GM12891 (cell line): ENCODE data around the gene TMEM109.

ENCODE experiments used
- PAX5 ChIP-seq: IDR thresholded peaks from 2 replicates; pipeline ENCODE4 v1.6.1; 2011; ENCODE audit warnings: low read length, moderate library complexity, mild to moderate bottlenecking; ENCODE audit not compliant: insufficient read depth, severe bottlenecking
- POLR2A ChIP-seq: IDR thresholded peaks from 2 replicates; pipeline ENCODE4 v1.6.1; 2011; ENCODE audit warnings: low read depth, low read length, control low read depth
- POLR2AphosphoS5 ChIP-seq: IDR thresholded peaks from 2 replicates; pipeline ENCODE4 v1.6.1; 2011; ENCODE audit warnings: low read depth, low read length, control low read depth
- SPI1 ChIP-seq: IDR thresholded peaks from 2 replicates; pipeline ENCODE4 v1.6.1; 2011; ENCODE audit warnings: low read depth, low read length, control low read depth
- TAF1 ChIP-seq: IDR thresholded peaks from 2 replicates; pipeline ENCODE4 v1.6.1; 2011; ENCODE audit warnings: low read depth, low read length, control low read depth

- TF ChIP-seq TAF1, result no peak
- no peak; the same call in 1 of the 2 replicates for TF ChIP-seq POLR2A
- TF ChIP-seq POLR2AphosphoS5, result no peak; the same call in none of the 2 replicates
- 0 out of 2 replicates have a peak, but pooled peaks have one; percentile 24 for TF ChIP-seq SPI1
- no peak for TF ChIP-seq PAX5
Measured at GRCh38 chr11:60934790-60935605, 21.0 kb downstream of the TMEM109 start.
